H1 (cell line): ENCODE data around the gene NT5M.

Experiments used
- EP300 ChIP-seq, 2 experiments: IDR thresholded peaks; 1 replicate in 1 of 2; 2 replicates in 1 of 2; pipeline ENCODE4 v1.6.1; 2011 to 2012; ENCODE audit warnings: low read depth in 2 of 2, low read length in 2 of 2, mild to moderate bottlenecking in 2 of 2, borderline replicate concordance in 1 of 2, inconsistent platforms in 1 of 2, moderate library complexity in 1 of 2
- JUND ChIP-seq: IDR thresholded peaks from 2 replicates; pipeline ENCODE4 v1.6.1; 2011; ENCODE audit warnings: mild to moderate bottlenecking, improper control_type of control experiment, low read length
- TF ChIP-seq, protein P1 (sequence below), 3 experiments: IDR thresholded peaks; 1 replicate in 2 of 3; 2 replicates in 1 of 3; pipeline versions ENCODE4 v1.5.1 to v1.6.1; 2011; ENCODE audit warnings: low read length in 3 of 3, mild to moderate bottlenecking in 3 of 3, inconsistent platforms in 2 of 3, low read depth in 1 of 3, moderate library complexity in 1 of 3; ENCODE audit not compliant: insufficient read depth in 1 of 3; ENCODE audit errors: control extremely low read depth in 1 of 3

DNA sequence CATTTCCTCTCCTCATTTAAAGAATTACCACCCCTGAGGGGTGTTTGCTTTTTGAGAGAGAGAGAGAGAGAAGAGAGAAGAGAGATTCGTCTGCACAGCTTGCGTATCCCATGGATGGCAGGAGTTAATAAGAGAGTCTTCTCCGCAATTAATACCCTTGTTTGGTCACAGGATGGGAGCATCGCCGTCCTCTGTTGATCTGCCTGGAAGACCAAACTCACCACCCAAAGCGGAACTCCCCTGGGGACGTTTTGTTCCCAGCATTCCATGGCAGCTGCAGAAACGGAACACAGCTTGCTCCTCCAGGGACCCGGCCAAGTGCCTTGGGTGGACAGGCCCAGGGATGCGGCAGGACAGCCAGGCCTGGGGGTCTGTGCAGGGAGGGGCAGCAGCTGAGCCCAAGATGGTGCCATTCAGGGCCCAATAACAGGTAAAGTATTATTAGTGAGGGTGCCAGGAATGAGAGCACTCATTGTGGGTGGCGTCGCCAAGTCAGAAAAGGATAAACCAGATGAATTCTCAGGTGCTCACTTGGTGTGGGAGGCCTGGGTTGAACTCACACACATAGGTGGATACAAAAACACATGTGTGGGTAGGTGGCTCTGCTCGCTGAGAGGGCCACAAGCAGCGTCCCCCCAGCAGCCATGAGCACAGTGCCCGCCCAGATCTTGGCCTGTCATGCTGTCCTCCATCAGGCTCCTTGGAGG, 83.1 kb downstream of the NT5M start:
- TF ChIP-seq JUND (no peak), EP300 (IDR thresholded peaks at IDR 0.05; ENCODE audit: borderline replicate concordance in 1 of 2, low read depth in 2 of 2, low read length in 2 of 2) (no peak)
- TF ChIP-seq, protein P1, sequence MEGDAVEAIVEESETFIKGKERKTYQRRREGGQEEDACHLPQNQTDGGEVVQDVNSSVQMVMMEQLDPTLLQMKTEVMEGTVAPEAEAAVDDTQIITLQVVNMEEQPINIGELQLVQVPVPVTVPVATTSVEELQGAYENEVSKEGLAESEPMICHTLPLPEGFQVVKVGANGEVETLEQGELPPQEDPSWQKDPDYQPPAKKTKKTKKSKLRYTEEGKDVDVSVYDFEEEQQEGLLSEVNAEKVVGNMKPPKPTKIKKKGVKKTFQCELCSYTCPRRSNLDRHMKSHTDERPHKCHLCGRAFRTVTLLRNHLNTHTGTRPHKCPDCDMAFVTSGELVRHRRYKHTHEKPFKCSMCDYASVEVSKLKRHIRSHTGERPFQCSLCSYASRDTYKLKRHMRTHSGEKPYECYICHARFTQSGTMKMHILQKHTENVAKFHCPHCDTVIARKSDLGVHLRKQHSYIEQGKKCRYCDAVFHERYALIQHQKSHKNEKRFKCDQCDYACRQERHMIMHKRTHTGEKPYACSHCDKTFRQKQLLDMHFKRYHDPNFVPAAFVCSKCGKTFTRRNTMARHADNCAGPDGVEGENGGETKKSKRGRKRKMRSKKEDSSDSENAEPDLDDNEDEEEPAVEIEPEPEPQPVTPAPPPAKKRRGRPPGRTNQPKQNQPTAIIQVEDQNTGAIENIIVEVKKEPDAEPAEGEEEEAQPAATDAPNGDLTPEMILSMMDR (IDR thresholded peaks at IDR 0.05; ENCODE audit: control extremely low read depth in 1 of 3, insufficient read depth in 1 of 3, low read depth in 1 of 3, low read length in 3 of 3) = no peak
